Measurements from ENCODE around the gene TNNT1.

DNA sequence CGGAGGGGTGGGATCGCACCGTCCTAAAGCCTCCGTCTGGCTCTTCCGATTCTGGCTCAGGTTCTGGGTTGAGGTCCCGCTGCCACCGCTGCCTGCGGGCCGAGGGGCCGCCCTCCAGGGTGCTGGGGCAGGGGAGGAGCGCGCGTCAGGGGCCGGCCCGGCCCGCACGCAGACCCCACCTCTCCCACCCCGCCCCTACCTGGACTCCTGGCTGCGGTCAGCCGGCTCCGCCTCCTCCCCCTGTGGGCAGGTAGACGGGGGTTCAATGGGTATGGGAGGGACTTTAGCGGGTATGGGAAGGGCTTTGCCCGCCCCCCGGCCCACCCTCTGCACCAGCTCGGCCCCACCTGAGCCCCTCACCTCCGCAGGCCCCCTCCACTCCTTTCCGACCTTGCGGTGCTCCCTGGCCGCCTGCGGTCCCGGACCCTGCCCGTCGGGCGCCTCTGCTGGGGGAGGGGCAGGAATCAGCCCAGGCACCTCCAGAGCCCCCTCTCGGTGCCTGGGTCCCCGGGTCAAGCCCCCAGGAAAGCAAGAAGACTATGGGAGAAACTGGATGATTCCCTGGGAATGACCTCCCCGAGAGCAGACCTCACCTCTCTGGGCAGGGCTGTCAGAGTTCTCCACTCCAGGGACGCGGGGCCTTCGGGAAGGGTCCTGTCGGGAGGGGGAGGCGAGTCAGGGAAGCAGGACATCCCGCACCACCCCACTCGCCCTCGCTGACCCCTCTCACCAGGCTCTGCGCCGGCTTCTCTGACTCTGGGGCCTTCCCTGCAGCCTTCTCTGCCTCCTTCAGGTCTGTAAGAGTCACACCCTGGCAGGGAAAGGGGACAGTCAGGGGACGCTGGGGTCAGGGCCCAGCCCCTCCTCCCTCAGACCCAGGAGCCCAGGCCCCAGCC lies 56.3 kb downstream of the TNNT1 start:
- TF ChIP-seq POLR2A (IDR thresholded peaks at IDR 0.05; ENCODE audit: extremely low read depth, insufficient read length): no peak
- TF ChIP-seq, protein P1, sequence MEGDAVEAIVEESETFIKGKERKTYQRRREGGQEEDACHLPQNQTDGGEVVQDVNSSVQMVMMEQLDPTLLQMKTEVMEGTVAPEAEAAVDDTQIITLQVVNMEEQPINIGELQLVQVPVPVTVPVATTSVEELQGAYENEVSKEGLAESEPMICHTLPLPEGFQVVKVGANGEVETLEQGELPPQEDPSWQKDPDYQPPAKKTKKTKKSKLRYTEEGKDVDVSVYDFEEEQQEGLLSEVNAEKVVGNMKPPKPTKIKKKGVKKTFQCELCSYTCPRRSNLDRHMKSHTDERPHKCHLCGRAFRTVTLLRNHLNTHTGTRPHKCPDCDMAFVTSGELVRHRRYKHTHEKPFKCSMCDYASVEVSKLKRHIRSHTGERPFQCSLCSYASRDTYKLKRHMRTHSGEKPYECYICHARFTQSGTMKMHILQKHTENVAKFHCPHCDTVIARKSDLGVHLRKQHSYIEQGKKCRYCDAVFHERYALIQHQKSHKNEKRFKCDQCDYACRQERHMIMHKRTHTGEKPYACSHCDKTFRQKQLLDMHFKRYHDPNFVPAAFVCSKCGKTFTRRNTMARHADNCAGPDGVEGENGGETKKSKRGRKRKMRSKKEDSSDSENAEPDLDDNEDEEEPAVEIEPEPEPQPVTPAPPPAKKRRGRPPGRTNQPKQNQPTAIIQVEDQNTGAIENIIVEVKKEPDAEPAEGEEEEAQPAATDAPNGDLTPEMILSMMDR (IDR thresholded peaks at IDR 0.05; ENCODE audit: low read depth, low read length): no peak

Measured in NB4 (cell line).